ENCODE measurements around the gene KCNV2.

KCNV2 gene

DNA sequence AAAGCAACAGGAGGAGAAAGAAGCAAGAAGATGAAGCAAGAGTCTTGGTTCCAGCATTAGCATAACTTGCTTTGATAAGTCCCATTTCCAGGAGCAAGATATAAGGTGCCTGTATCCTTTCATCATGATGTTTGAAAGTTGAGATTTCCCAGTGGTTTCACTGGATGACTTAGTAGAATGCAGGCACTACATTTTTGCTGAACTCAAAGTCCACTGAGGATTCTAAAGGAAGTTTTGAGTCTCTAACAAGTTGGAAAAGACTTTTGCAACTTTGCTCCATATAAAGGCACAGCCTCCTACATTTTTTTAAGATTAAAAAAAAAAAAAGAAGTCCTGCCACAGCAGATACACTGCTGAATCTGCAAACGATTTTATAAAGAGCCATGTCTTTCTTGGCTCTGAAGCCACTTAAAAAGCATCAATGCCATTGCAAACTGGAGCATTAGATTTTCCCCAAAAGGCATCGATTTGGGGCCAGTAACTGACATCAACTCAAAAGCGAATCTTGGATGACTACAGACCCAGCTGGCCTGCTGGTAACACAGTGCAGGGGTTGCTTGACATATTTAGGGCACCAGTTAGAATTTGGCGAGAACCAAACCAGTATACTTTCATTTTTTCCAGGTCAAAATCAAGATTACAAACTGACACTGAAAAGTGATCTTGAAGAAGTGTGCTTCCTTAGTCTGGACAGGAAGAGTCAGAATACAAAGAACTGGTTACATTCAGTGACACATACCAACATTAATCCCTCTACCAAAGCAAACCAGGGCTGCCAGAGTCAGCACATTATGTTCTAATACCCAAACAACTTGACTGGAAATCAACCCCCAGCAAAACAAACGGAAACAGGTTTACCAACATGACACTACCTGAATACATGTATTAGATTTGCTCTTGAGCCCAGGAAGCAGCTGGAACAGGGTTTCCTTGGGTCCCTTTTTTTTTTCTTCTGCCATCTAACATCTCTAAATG lies 39.1 kb upstream of the KCNV2 start:
- H3K9me3 ChIP-seq, result no peaks in the 10 kb centered on the region
- H3K27me3 ChIP-seq, result no peaks in the 10 kb centered on the region
- TF ChIP-seq, protein P1, sequence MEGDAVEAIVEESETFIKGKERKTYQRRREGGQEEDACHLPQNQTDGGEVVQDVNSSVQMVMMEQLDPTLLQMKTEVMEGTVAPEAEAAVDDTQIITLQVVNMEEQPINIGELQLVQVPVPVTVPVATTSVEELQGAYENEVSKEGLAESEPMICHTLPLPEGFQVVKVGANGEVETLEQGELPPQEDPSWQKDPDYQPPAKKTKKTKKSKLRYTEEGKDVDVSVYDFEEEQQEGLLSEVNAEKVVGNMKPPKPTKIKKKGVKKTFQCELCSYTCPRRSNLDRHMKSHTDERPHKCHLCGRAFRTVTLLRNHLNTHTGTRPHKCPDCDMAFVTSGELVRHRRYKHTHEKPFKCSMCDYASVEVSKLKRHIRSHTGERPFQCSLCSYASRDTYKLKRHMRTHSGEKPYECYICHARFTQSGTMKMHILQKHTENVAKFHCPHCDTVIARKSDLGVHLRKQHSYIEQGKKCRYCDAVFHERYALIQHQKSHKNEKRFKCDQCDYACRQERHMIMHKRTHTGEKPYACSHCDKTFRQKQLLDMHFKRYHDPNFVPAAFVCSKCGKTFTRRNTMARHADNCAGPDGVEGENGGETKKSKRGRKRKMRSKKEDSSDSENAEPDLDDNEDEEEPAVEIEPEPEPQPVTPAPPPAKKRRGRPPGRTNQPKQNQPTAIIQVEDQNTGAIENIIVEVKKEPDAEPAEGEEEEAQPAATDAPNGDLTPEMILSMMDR (IDR thresholded peaks at IDR 0.05), result no peak
- H3K4me1 ChIP-seq, result no peaks in the 10 kb centered on the region
- no peak overlapping the region for H3K27ac ChIP-seq
- H3K36me3 ChIP-seq, result no peaks in the 10 kb centered on the region
- intact Hi-C loops (cut with DNase I; ENCODE audit: low total_unique reads), result no loop called here
- H3K4me3 ChIP-seq, result no peak overlapping the region
- no peak for DNase-seq

DNA sequence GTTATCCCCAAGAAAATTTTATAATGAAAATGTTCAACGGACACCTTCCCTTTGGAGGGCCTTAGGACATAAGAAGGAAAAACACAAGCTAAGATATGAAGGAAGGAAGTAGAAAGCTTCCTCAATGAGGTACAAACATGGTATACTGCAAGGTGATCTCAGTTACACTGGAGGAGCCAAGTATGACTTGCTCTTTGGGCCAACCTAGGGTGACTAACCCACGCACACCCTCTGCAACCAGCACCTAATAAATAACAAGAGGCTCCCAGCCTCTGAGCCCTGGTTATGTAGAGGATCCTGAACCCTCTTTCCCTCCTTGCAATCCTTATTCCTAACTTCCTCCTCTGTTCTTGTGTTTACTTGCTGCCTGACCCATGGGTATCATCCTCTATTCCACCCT lies 38.3 kb upstream of the KCNV2 start:
- no peak for DNase-seq
- no peaks in the 10 kb centered on the region for H3K4me1 ChIP-seq
- intact Hi-C loops (cut with DNase I; ENCODE audit: low total_unique reads), result no loop called here
- H3K9me3 ChIP-seq, result no peaks in the 10 kb centered on the region
- no peaks in the 10 kb centered on the region for H3K27me3 ChIP-seq
- no peak overlapping the region for H3K4me3 ChIP-seq
- TF ChIP-seq, protein P1 (IDR thresholded peaks at IDR 0.05), result no peak
- no peaks in the 10 kb centered on the region for H3K36me3 ChIP-seq
- H3K27ac ChIP-seq, result no peak overlapping the region

DNA sequence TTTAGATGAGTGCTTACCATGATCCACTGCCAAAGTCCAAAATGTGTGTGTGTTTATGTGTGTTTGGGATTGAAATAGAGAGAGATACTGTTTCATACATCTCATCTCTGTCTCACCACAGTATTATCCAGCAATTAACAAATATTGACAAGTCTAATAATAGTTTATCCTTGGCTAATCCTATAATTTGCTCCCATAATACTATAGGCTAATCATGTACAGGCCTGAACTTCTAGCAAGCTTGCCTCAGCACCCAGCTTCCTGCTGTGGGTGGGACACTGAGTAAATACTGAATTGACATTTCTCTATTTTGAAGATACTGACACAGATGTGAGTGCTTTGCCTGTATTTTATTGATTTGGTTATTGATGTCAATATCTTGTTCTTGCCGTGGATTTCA lies 35.3 kb upstream of the KCNV2 start:
- H3K27ac ChIP-seq, result no peak overlapping the region
- no peaks in the 10 kb centered on the region for H3K4me1 ChIP-seq
- TF ChIP-seq, protein P1 (IDR thresholded peaks at IDR 0.05), result no peak
- no peaks in the 10 kb centered on the region for H3K36me3 ChIP-seq
- no peak for DNase-seq
- intact Hi-C loops (cut with DNase I; ENCODE audit: low total_unique reads), result no loop called here
- no peaks in the 10 kb centered on the region for H3K9me3 ChIP-seq
- H3K4me3 ChIP-seq, result no peak overlapping the region
- H3K27me3 ChIP-seq, result no peaks in the 10 kb centered on the region

DNA sequence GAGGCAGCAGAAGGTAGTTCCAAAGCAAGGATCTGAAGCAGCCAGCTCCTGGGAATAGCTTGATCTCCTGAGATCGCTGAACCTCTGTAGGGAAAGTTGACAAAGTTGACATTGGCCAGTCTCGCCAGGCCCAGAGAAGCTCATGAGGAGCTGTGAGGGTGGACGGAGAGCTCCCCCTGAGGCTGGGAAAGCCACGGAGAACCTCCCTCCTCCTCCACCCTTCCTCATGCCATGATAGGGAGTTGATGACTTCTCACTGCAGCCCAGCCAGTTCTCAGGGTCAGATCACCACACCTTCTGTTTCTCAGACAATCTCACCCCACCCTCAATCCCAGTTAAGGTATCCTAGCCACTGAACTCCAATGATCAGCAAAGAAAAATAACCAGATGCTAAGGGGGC lies 30.4 kb upstream of the KCNV2 start:
- no peaks in the 10 kb centered on the region for H3K36me3 ChIP-seq
- no peak for DNase-seq
- intact Hi-C loops (cut with DNase I; ENCODE audit: low total_unique reads), result no loop called here
- H3K4me3 ChIP-seq, result no peak overlapping the region
- no peaks in the 10 kb centered on the region for H3K27me3 ChIP-seq
- H3K27ac ChIP-seq, result no peak overlapping the region
- no peaks in the 10 kb centered on the region for H3K9me3 ChIP-seq
- H3K4me1 ChIP-seq, result no peaks in the 10 kb centered on the region
- TF ChIP-seq, protein P1 (IDR thresholded peaks at IDR 0.05), result no peak

DNA sequence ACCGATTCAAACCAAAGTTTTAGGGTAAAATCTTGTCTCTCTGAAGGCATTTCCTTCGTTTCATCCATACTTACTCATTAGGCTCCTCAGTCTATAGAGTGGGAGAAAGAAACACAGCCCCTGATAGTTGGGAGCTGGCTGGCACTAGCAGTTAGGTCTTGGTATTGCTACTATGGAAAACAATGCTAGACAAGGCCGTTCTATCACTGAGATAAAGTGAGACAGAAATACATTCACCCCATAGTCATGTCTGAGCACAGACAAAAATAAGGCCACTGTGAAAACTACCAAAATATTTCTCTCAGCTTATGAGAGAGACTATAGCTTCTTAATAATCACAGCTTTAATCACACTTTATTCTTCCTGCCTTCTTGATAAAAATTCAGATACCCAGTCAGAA lies 28.7 kb upstream of the KCNV2 start:
- no peaks in the 10 kb centered on the region for H3K9me3 ChIP-seq
- intact Hi-C loops (cut with DNase I; ENCODE audit: low total_unique reads), result no loop called here
- DNase-seq, result no peak
- H3K4me3 ChIP-seq, result no peak overlapping the region
- no peak overlapping the region for H3K27ac ChIP-seq
- H3K36me3 ChIP-seq, result no peaks in the 10 kb centered on the region
- TF ChIP-seq, protein P1 (IDR thresholded peaks at IDR 0.05), result no peak
- no peaks in the 10 kb centered on the region for H3K4me1 ChIP-seq
- no peaks in the 10 kb centered on the region for H3K27me3 ChIP-seq
